ENCODE data around the gene IRX1.

IRX1 gene

GRCh38 chr5:3600106-3601060 is 4.8 kb downstream of the IRX1 start:
- no peak for DNase-seq

- DNase-seq: no peak
These were observed 5.6 kb downstream of the IRX1 start for GRCh38 chr5:3601061-3601710.

GRCh38 chr5:3601911-3602782 is 6.5 kb downstream of the IRX1 start:
- no peak for DNase-seq

- DNase-seq: no peak
These were observed 7.3 kb downstream of the IRX1 start for GRCh38 chr5:3602785-3603502.

GRCh38 chr5:3604501-3604900 is 8.9 kb downstream of the IRX1 start:
- DNase-seq: no peak

- DNase-seq: no peak
These were observed 9.8 kb downstream of the IRX1 start for GRCh38 chr5:3605298-3606010.

GRCh38 chr5:3606121-3606831 is 10.6 kb downstream of the IRX1 start:
- no peak for DNase-seq

- DNase-seq: no peak
These were observed 12.0 kb downstream of the IRX1 start for GRCh38 chr5:3607541-3608181.

- no peak for DNase-seq
These were observed 13.6 kb downstream of the IRX1 start for GRCh38 chr5:3609120-3609681.

- DNase-seq: no peak
These were observed 17.0 kb downstream of the IRX1 start for GRCh38 chr5:3612591-3613042.

- DNase-seq: no peak
These were observed 18.1 kb downstream of the IRX1 start for GRCh38 chr5:3613726-3614125.

- DNase-seq: no peak
These were observed 19.6 kb downstream of the IRX1 start for GRCh38 chr5:3615217-3615616.

GRCh38 chr5:3615829-3616228 is 20.2 kb downstream of the IRX1 start:
- DNase-seq: no peak

GRCh38 chr5:3619579-3619978 is 23.9 kb downstream of the IRX1 start:
- DNase-seq: no peak

- DNase-seq: no peak
These were observed 27.3 kb downstream of the IRX1 start for GRCh38 chr5:3622961-3623360.

GRCh38 chr5:3625626-3626025 is 30.0 kb downstream of the IRX1 start:
- no peak for DNase-seq

GRCh38 chr5:3634061-3634460 is 38.4 kb downstream of the IRX1 start:
- no peak for DNase-seq

GRCh38 chr5:3639175-3639574 is 43.5 kb downstream of the IRX1 start:
- no peak for DNase-seq

- DNase-seq: no peak
These were observed 46.6 kb downstream of the IRX1 start for GRCh38 chr5:3642231-3642630.

- DNase-seq: no peak
These were observed 54.7 kb downstream of the IRX1 start for GRCh38 chr5:3650320-3650719.
